HepG2 (cell line): ENCODE data around the gene EPC2. TPM values are rescaled to one million over a fixed set of nuclear protein-coding genes. Genes with fewer than 3 reads are reported as not detected.
A peak's percentile ranks its signal among the peaks of the same experiment; 100 is the strongest.

Source experiments
- ATF6 ChIP-seq: sonication (generic); formaldehyde crosslinking; conservative IDR thresholded peaks from 2 replicates; pipeline ENCODE4 v1.4.0; 2020; ENCODE audit warnings: missing genetic modification reagents
- EP300 ChIP-seq, 3 experiments: sonication (generic) in 1 of 3; formaldehyde crosslinking in 1 of 3; IDR thresholded peaks; 2 replicates each; pipeline versions ENCODE4 v1.5.1 to v1.6.1; 2011 to 2020; ENCODE audit warnings: low read depth in 2 of 3, low read length in 2 of 3, borderline replicate concordance in 1 of 3, improper control_type of control experiment in 1 of 3, mild to moderate bottlenecking in 1 of 3, missing genetic modification reagents in 1 of 3, moderate library complexity in 1 of 3
- FOXA3 ChIP-seq: IDR thresholded peaks from 2 replicates; pipeline ENCODE4 v1.6.1; 2016; ENCODE audit warnings: missing genetic modification reagents, missing compliant biosample characterization
- GABPB1 ChIP-seq: IDR thresholded peaks from 2 replicates; pipeline ENCODE4 v1.6.1; 2016; ENCODE audit warnings: mild to moderate bottlenecking, missing genetic modification reagents, moderate library complexity, missing compliant biosample characterization
- KMT2B ChIP-seq: IDR thresholded peaks from 2 replicates; pipeline ENCODE4 v1.6.1; 2016; ENCODE audit warnings: missing genetic modification reagents, missing compliant biosample characterization
- MLX ChIP-seq: IDR thresholded peaks from 2 replicates; pipeline ENCODE4 v1.6.1; 2016
- NR2C2 ChIP-seq: sonication (generic); formaldehyde crosslinking; IDR thresholded peaks from 2 replicates; pipeline ENCODE4 v1.4.0; 2020; ENCODE audit warnings: missing genetic modification reagents, mild to moderate bottlenecking, moderate library complexity, borderline replicate concordance
- NR2F2 ChIP-seq: IDR thresholded peaks from 2 replicates; pipeline ENCODE4 v1.6.1; 2012; ENCODE audit warnings: low read depth, inconsistent platforms, borderline replicate concordance
- POGZ ChIP-seq: sonication (generic); formaldehyde crosslinking; IDR thresholded peaks from 2 replicates; pipeline ENCODE4 v1.4.0; 2020; ENCODE audit warnings: mild to moderate bottlenecking, missing genetic modification reagents
- RAD21 ChIP-seq: fragments of 450-650 bp; formaldehyde crosslinking; IDR thresholded peaks from 2 replicates; pipeline ENCODE4 v1.5.0; 2020; ENCODE audit warnings: mild to moderate bottlenecking
- RBM22 ChIP-seq: fragments of 200-400 bp; formaldehyde crosslinking; optimal IDR thresholded peaks from 2 replicates; pipeline ENCODE3; 2017; ENCODE audit warnings: mild to moderate bottlenecking, low read length, moderate library complexity
- RXRB ChIP-seq: IDR thresholded peaks from 2 replicates; pipeline ENCODE4 v1.6.1; 2016; ENCODE audit warnings: borderline replicate concordance, missing genetic modification reagents, missing compliant biosample characterization
- SRSF9 ChIP-seq: fragments of 200-400 bp; formaldehyde crosslinking; IDR thresholded peaks from 2 replicates; pipeline ENCODE4 v1.6.1; 2018; ENCODE audit warnings: borderline replicate concordance, mild to moderate bottlenecking, low read depth, low read length; ENCODE audit not compliant: insufficient read depth, poor library complexity, severe bottlenecking
- TFE3 ChIP-seq: IDR thresholded peaks from 2 replicates; pipeline ENCODE4 v1.6.1; 2016
- U2AF1 ChIP-seq: fragments of 200-400 bp; formaldehyde crosslinking; optimal IDR thresholded peaks from 2 replicates; pipeline ENCODE3; 2017; ENCODE audit warnings: mild to moderate bottlenecking, low read depth, low read length
- ZNF326 ChIP-seq: sonication (generic); formaldehyde crosslinking; IDR thresholded peaks from 2 replicates; pipeline ENCODE4 v1.4.0; 2020; ENCODE audit warnings: missing genetic modification reagents, borderline replicate concordance
- ZNF431 ChIP-seq: sonication (generic); formaldehyde crosslinking; IDR thresholded peaks from 2 replicates; pipeline ENCODE4 v1.9.0; 2022; ENCODE audit warnings: missing genetic modification reagents, low read depth, mild to moderate bottlenecking, borderline replicate concordance
- ZNF530 ChIP-seq: sonication (generic); formaldehyde crosslinking; IDR thresholded peaks from 2 replicates; pipeline ENCODE4 v1.5.0; 2020; ENCODE audit warnings: low read depth, mild to moderate bottlenecking, missing genetic modification reagents
- ZNF557 ChIP-seq: sonication (generic); formaldehyde crosslinking; IDR thresholded peaks from 2 replicates; pipeline ENCODE4 v1.4.0; 2020; ENCODE audit warnings: missing genetic modification reagents
- ZNF570 ChIP-seq: sonication (generic); formaldehyde crosslinking; IDR thresholded peaks from 2 replicates; pipeline ENCODE4 v1.4.0; 2020; ENCODE audit warnings: mild to moderate bottlenecking, missing genetic modification reagents, borderline replicate concordance
- ZNF670 ChIP-seq: sonication (generic); formaldehyde crosslinking; IDR thresholded peaks from 2 replicates; pipeline ENCODE4 v1.8.0; 2022; ENCODE audit warnings: mild to moderate bottlenecking, missing genetic modification reagents, borderline replicate concordance
- ZNF674 ChIP-seq: sonication (generic); formaldehyde crosslinking; IDR thresholded peaks from 2 replicates; pipeline ENCODE4 v1.5.0; 2020; ENCODE audit warnings: low read depth, mild to moderate bottlenecking, missing genetic modification reagents
- ZNF7 ChIP-seq: IDR thresholded peaks from 2 replicates; pipeline ENCODE4 v1.6.1; 2016; ENCODE audit warnings: missing biosample characterization, missing genetic modification reagents
- ZNF710 ChIP-seq: sonication (generic); formaldehyde crosslinking; IDR thresholded peaks from 2 replicates; pipeline ENCODE4 v1.5.0; 2020; ENCODE audit warnings: mild to moderate bottlenecking, missing genetic modification reagents, borderline replicate concordance
- ZNF841 ChIP-seq: sonication (generic); formaldehyde crosslinking; IDR thresholded peaks from 2 replicates; pipeline ENCODE4 v1.8.1; 2023; ENCODE audit warnings: missing genetic modification reagents, borderline replicate concordance
- polyA plus RNA-seq, 8 experiments: library from polyadenylated mRNA; depleted of rRNA in 3 of 8; stranded (reverse) in 7 of 8; unstranded in 1 of 8; fragments of >200 nt; fragmentation: Illumina TruSeq in 4 of 8; extraction: Trizol in 4 of 8; gene quantifications; 2 replicates each; pipeline versions ENCODE4 v1.2.1 to v1.2.3, GENCODE V29; 2011 to 2016; ENCODE audit warnings: low read depth in 4 of 8, missing spikeins in 1 of 8, mixed read lengths in 1 of 8; ENCODE audit not compliant: insufficient read depth in 1 of 8
- total RNA-seq, 5 experiments: library from RNA; depleted of rRNA; stranded (reverse); fragments of >200 nt; fragmentation: Illumina TruSeq; extraction: Trizol; gene quantifications; 2 replicates each; pipeline ENCODE4 v1.2.3, GENCODE V29; 2016; ENCODE audit warnings: low read depth in 1 of 5

EPC2 gene
- total and polyA plus RNA-seq, 2 of the 13 experiments (the other 11 are each of a cell fraction or from before 2014, with no cell fraction given), result 20.5 to 22.0 TPM

GRCh38 chr2:148719195-148719749 is 74.7 kb downstream of the EPC2 start (continued):
- peak in 1 of 2 experiments; percentile 35; a peak in 1 of 4 replicates for TF ChIP-seq EP300 (IDR thresholded peaks at IDR 0.05; ENCODE audit: low read depth in 2 of 2, low read length in 2 of 2)
- no peak for TF ChIP-seq EP300 (CRISPR knock-in tag; IDR thresholded peaks at IDR 0.05; ENCODE audit: borderline replicate concordance)
- TF ChIP-seq ZNF326 (CRISPR knock-in tag), result no peak
- TF ChIP-seq U2AF1, result no peak
- TF ChIP-seq RBM22, result no peak
- TF ChIP-seq TFE3 (CRISPR knock-in tag), result no peak
- no peak for TF ChIP-seq NR2C2 (CRISPR knock-in tag)
- no peak for TF ChIP-seq ZNF557 (CRISPR knock-in tag)
- TF ChIP-seq SRSF9, result no peak
- peak; percentile 28; the same call in 1 of the 2 replicates for TF ChIP-seq FOXA3 (CRISPR knock-in tag)
- peak; percentile 98 for TF ChIP-seq ZNF710 (CRISPR knock-in tag)
- no peak for TF ChIP-seq ZNF7
- no peak for TF ChIP-seq ZNF674 (CRISPR knock-in tag)
- no peak for TF ChIP-seq GABPB1 (CRISPR knock-in tag)
- no peak for TF ChIP-seq MLX (CRISPR knock-in tag)
- no peak for TF ChIP-seq ZNF570 (CRISPR knock-in tag)
- TF ChIP-seq ZNF841 (CRISPR knock-in tag), result no peak
- TF ChIP-seq ZNF670, result no peak
- TF ChIP-seq RXRB (CRISPR knock-in tag), result peak; percentile 46; the same call in 1 of the 2 replicates
- TF ChIP-seq KMT2B (CRISPR knock-in tag), result no peak
- peak; percentile 48; the same call in 1 of the 2 replicates for TF ChIP-seq POGZ
- no peak for TF ChIP-seq ZNF431 (CRISPR knock-in tag)
- no peak for TF ChIP-seq RAD21
- no peak for TF ChIP-seq ATF6
- 0 out of 2 replicates have a peak, but pooled peaks have one; percentile 40 for TF ChIP-seq NR2F2
- no peak for TF ChIP-seq ZNF530 (CRISPR knock-in tag)
